ENCODE results near the gene MAP4K4.

DNA sequence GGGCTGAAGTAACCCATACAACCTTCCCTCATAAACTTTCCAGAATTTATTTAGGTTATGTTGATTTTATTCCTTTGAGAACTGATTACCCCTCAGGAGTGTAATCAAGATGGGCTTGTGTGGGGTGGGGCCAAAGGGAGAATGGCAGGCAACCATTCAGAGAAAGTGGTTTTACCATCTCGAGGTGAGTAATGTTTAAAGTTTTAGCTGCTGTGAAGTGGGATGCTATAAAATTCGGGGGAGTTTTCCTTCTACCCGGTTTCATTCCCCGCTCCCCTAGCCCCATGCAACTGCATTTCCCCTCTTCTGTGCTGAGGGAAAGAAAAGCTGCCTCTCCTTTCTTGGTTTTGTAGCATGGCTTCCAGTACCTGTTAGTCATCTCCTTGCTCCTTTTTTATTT lies 34.7 kb downstream of the MAP4K4 start:
- TF ChIP-seq EP300 (IDR thresholded peaks at IDR 0.05) (no peak), POLR2AphosphoS5 (IDR thresholded peaks at IDR 0.05) (no peak)
- TF ChIP-seq, protein P1, sequence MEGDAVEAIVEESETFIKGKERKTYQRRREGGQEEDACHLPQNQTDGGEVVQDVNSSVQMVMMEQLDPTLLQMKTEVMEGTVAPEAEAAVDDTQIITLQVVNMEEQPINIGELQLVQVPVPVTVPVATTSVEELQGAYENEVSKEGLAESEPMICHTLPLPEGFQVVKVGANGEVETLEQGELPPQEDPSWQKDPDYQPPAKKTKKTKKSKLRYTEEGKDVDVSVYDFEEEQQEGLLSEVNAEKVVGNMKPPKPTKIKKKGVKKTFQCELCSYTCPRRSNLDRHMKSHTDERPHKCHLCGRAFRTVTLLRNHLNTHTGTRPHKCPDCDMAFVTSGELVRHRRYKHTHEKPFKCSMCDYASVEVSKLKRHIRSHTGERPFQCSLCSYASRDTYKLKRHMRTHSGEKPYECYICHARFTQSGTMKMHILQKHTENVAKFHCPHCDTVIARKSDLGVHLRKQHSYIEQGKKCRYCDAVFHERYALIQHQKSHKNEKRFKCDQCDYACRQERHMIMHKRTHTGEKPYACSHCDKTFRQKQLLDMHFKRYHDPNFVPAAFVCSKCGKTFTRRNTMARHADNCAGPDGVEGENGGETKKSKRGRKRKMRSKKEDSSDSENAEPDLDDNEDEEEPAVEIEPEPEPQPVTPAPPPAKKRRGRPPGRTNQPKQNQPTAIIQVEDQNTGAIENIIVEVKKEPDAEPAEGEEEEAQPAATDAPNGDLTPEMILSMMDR (IDR thresholded peaks at IDR 0.05), result no peak

Data from stomach (tissue), 4 donors.